COR-L47 (cell line): ENCODE measurements around the gene RPS6KA5.
"Not testable (repeated sequence)": the region's sequence is repeated elsewhere in the genome, so short reads cannot be mapped to it uniquely, and the experiment has no call there.

Experiments used
- DNase-seq: peaks from one replicate; lab custom pipeline; 2025; lab: John Stamatoyannopoulos, UW

RPS6KA5 gene

DNA sequence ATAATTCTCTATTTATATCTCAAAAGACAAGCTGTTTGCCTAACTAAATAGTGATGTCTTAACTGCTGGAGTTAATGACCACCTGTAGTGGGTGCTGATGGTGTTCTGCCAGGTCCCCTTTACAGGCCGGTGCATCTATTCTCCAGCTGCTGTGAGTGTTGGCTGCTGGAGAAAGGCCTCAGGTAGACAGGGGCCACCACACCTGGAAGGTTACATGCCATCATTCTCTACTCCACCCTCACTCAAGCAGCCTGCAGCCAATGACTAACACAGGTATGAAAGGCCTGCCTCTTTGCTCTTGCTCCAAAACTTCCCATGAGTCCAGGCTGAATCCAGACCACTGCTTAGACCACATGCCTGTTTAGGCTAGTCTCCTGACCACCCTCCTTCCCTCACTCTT lies 73.9 kb downstream of the RPS6KA5 start:
- DNase-seq = no peak

DNA sequence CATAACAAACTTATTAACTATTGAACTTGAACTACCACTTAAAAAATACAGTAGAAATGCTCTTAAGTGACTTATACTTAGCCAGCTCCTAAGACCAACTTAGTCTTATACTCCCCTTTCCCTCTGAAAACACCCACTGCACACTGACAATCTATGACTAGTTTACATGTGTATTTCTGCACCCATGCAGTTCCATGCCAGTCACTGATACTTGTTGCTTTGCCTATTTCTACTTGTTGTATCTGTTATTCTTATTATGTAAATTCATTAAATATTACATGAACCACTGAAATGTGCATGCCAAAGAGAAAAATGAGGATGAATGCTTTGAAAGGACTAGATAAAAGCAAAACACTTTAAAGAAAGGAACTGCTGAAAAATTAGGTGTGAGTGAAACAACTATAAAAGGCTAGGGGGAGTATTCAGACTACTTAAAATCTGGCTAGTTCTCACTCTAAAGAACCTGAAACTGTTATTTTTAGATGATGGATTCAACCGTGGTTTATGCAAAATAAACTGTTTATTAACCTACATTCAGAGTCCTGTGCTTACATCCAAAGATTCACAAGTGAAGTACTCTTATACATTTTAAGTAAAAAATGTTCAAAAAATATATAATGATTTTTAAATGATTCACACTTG lies 74.7 kb downstream of the RPS6KA5 start:
- no peak for DNase-seq

DNA sequence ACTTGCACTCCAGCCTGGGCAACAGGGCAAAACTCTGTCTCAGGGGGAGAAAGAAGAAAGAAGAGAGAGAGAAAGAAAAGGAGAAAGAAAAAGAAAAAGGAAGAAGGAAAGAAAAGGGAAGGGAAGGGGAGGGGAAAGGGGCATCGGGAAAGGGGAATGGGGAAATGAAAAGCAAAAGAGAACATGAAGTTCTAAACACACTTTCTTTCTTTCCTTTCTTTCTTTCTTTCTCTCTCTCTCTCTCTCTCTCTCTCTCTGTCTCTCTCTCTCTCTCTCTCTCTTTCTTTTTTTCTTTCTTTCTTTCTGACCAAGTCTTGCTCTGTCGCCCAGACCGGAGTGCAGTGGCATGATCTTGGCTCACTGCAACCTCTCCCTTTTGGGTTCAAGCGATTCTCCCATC lies 76.9 kb downstream of the RPS6KA5 start:
- DNase-seq = no peak

DNA sequence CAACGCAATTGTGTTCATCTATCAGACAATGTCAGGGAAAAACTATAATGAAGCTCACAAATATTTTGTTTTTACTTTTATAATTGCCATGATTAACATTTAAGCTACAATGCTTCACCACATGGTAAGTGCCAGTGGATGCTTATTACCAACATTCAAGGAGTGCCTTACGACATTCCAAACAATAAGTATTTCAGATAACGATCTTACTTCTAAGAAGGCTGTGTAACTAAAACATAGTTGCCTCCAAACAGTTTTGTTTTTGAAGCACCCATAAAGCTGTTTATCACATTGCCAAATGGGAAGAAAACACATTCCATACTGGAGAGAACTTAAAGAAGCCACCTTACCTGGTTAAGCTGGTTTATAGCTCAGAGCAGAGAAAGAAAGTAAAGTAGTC lies 78.8 kb downstream of the RPS6KA5 start:
- no peak for DNase-seq

DNA sequence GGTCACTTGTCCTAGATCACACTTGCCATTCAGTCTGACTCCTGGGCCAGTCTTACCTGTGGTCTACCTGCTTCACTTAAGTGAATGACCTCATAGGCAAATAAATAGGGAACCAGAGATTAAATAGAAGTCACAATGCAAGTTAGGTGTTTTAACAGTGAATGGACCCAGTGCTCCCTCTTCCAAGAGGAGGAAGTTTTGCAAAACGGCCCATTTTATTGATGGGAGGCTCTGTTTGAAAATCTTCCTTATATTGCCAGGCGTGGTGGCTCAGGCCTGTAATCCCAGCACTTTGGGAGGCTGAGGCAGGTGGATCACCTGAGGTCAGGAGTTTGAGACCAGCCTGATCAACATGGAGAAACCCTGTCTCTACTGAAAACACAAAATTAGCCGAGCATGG lies 79.8 kb downstream of the RPS6KA5 start:
- DNase-seq = not testable (repeated sequence)

DNA sequence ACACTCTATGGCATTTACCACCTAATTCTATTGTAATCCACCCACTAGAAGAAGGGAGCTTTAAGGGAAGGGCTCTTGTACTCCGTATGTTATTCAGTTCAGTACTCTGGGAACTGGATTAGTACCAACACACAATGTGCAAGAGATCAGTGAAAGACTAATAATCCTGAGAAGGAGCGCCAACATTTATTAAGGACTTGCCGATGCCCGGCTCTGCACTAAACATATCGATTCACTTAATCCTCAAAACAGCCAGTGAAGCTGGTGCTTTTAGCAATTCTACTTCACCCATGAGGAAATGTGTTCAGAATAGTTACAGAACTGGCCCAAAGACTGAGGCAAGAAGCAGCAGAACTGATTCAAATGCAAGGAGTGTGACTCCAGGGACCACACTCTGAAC lies 80.9 kb downstream of the RPS6KA5 start:
- no peak for DNase-seq

DNA sequence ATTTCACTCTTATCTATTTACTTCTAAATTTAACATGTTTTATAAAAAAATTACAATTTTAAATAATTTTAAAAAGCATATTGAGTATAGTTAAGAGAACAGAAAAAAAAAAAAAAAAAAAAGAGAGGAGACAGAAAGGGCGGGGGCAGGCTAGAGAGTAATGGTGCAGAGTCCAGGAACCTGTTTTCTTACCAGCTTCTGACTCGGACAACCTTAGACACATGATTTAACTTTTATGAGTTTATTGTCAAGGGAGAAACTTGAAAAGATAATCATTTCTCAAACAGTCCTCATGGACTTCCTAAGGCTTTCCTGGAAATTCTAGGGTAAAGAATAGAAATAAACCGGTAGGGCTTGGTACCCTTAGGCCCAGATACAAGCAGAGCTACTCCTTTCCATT lies 84.3 kb downstream of the RPS6KA5 start:
- no peak for DNase-seq

DNA sequence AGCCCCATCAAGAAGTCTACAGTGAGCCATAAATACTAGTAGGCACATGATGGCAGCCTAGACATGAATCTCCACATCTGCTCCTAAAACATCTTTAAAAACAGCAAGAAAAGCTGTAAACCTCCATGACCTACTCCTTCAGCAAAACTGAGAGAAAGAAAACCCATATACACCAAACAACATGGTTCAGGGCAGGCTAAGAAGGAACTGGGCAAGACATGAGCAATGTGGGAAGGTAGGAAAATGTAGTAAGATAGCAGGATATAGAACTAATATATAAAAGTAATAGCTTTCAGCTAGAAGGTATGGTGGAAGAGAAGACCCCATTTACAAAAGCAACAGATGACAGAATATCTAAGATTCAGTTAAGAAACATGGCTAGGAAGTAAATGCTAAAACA lies 88.8 kb downstream of the RPS6KA5 start:
- DNase-seq = no peak

DNA sequence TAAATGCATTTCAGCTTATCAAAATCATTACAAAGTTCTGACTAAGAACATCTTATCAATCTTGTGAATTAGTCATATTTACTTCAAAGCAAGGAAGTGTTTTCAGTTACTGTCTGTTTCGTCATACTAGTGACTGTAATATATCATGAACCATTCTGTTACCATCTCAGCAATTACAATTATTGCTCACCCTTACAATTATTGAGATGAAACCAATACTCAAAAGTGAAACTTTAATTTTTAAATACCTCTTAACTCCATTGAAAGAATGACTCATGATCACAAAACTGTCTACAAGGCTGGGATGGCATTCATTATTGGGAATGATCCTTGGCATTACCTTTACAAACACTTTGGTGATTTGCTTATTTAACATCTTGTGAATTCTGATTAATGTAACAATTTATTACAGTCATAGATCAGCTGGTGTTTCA lies 90.3 kb downstream of the RPS6KA5 start:
- DNase-seq = no peak

DNA sequence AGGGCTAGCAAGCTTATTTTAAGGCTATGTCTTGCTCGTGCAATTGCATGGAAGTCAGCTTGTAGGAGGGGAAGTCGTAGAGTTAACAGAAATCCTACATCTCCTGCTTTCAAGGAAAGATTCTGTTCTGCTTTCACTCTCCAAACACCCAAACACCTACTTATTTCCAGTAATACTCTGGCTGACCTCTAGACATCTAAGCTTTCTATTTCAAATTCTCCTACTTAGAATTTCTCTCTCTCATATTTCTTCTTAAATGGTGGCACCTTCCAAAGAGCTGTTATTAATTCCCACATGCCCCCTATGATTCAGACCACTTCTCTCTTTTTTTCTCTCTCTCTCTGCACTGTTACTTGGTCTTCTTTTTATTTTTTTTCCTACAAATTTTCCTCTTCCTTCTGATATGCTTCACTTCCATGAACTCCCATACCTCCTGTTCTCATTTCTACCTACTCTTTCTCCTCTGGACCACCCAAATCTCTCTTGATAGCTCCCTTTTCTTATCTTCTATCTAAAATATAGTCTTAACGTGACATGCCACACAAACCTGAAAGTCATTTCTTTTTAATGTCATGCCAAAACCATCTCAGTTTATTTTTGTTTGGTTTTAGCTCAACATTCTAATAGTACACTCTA lies 90.8 kb downstream of the RPS6KA5 start:
- DNase-seq = no peak

DNA sequence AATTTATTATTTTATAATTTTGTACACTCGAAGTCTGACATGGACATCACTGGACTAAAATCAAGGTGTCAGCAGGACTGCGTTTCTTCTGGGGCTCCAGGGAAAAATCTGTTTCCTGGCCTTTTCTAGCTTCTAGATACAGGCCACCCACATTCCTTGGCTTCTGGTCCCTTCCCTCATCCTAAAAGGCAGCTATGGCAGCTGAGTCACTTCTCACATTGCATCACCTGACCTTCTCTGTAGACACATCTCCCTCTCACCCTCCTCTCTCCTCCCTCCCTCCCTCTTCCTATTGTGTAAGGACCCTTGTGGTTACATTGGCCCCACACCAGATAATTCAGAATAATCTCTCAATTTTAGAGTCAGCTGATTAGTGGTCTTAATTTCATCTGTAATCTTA lies 92.4 kb downstream of the RPS6KA5 start:
- DNase-seq = no peak

DNA sequence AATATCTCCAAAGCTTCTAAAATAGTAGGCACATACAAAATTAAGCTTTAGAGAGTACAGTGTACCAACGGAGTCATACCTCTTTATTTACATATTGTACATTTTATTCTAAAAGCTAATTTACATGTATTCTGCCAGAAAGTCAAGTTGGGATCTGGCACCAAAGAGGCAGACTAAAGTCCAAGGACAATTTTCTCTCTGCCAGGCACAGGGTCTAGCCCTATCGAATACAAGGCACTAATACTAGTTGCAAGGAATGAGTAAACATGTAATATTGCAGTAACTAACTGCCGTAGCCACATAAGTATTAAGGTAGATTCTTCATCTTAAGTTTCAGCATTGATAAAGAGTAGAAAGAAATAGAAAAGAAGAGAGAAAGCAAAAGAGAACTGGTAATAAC lies 93.9 kb downstream of the RPS6KA5 start:
- DNase-seq = no peak

DNA sequence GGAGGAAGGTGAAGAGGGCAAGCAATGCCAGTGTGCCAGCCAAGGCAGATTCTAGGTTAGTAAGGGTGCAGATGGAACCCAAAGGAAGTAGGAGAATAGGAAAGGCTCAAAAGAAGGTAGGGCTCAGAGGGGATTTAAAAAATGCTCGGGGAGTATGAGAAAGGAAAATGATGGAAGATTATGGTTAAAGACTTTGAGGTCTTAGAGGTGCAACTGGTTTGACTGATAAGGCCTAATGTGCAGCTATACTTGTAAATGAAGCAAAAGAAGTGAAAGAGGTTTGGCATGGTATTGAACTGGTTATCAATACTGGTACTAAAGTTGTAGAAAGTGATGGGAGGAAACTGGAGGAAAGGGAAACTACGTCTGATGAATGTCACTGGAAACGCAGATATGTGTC lies 94.7 kb downstream of the RPS6KA5 start:
- DNase-seq = no peak

DNA sequence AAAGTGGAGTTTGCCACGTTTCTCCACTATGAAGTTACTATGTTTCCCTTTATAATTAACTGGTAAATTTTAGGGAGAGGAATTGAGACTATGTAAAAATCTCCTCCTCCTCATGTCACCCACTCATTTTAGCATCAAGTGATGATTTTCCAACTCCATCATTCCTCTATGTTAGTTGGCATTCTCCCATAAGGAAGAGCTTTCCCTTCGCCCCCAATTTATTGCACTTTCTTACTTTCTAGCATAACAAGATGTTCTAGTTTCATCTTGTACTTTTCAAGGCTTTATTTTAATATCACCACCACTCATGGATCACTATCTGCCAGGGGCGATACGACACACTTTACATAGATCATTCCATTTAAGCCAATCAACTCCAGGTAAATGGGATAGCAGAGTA lies 97.1 kb downstream of the RPS6KA5 start:
- DNase-seq = no peak

DNA sequence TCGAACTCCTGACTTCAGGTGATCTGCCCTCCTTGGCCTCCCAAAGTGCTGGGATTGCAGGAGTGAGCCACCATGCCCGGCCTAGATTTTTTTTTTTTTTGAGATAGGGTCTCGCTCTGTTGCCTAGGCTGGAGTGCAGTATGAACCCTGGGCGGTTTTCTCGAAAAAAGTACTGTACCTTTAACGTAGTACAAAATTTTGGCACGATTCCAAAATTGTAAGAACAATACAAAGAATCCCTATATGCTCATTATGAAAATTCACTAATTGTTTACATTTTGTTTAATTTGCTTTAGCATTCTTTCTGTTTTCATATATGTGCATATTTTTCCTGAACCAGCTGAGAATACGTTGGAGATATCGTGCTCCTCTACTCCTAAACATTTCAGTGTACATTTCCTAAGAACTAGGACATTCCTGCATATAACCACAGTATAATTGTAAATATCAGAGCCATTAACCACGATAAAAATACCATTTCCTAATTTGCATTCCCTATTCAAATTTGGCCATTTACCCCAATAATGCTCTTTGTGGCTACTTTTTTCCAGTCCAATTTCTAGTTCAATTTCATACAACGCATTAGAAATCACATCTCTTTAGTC lies 97.8 kb downstream of the RPS6KA5 start:
- no peak for DNase-seq

DNA sequence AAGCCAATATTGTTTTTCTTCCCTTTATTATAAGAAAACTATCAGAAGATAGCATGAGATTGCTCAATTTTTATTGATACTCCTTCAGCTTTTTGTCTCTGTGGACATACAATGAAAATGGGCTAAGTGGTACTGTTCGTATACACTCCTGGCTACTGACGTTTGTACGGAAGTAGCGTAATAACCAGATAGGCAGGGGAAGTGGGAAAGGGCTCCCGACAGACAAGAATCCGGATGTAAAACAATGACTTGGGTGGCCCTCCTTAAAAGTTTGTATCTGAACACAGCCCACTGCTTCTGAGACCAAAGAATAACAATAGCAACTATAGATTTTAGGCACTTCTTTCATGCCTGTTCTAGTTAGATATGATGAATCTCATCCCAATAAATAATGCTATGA lies 99.6 kb downstream of the RPS6KA5 start:
- DNase-seq = no peak

DNA sequence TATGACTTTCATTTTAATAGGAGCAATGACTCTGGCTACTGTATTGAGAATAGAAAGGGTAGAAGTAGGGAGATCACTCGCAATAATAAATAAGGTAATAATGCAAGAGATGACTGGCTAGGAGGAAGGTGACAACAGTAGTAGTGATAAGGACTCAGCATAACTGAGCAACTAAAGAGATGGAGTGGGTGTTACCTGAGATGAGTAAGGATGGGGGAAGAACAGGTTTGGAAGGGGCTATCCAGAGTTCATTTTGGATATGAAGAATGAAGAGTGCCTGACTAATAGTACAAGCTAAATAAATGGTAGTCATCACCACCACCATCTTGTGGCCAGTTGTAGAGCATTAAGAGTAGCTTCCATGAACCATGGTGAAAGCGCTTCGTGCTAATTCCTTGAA lies 101.1 kb downstream of the RPS6KA5 start:
- DNase-seq = no peak

DNA sequence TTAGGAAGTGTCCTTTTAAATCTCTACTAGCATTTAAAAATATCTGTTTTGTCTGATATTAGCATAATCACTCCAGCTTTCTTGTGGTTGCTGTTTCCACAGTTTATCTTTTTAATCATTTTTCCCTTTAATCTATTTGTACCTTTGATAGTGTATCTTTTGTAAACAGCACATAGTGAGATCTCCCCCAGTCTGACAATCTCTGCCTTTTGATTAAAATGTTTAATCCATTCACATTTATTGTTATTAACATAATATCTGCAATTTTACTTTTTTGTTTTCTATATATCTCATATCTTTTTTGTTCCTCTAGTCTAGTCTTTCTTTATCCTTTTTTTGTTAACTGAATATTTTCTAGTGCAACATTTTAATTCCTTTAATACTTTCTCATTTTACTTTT lies 104.2 kb downstream of the RPS6KA5 start:
- DNase-seq = no peak

DNA sequence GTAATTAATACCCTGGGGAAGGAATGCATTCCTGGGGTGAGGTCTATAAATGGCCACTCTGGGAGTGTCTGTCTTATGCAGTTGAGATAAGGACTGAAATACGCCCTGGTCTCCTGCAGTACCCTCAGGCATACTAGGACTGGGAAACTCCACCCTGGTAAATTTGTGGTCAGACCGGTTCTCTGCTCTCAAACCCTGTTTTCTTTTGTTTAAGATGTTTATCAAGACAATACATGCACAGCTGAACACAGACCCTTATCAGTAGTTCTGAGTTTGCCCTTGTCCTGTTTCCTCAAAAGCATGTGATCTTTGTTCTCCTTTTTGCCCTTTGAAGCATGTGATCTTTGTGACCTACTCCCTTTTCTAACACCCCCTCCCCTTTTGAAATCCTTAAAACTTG lies 106.8 kb downstream of the RPS6KA5 start:
- not testable (repeated sequence) for DNase-seq

DNA sequence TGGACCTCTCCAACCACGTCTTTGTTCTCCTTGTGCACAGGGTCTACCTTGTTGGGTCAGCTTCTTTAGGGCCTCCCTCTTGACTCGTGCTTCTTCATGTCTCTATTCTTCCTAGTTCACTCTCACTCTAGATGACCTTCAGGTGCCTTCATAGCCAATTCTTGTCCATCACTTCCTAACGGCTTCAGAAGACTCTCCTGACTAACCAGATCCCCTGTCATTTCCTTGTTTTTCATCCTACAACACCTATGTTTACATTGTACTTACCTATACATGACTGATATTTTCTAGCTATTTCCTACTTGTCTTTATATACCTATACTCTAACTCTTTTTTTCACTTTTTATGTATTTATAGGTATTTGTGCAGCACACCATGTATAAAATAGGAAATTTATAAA lies 117.1 kb downstream of the RPS6KA5 start:
- DNase-seq = no peak

DNA sequence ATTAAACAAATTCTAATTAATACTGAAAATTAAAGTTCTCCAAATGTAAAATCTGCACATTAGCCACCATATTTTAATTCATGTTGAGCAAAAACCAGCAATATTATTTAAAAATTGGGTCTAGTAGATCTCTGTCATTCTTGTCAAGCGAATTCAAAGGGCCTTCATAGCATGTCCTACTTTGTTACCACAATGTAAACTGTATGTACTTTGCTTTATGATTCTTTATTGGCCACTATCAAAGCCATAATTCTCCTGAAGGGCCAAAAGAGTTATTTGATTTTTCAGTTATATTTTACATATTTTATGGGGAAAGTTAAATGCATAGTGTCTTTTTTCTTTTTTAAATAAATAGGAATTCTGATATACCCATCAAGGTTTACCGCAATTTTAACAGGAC lies 117.9 kb downstream of the RPS6KA5 start:
- no peak for DNase-seq

DNA sequence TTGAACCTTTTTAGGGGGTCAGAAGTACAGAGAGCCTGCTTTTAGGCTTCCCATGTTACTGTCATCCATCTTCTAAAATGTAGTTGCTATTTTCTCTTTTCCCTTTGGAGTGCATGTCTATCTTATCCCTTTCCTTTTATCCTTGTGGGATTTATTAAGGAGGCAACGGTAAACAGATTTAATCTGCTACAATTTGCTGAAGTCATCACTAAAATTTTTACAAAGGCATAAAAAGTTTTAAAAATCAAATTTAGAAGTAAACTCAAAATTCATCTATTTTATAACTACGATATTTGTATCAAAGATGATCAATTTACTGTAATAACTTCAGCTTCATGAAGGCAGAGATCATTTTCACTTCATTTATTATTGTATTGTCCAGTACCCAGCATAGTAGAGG lies 118.7 kb downstream of the RPS6KA5 start:
- no peak for DNase-seq

DNA sequence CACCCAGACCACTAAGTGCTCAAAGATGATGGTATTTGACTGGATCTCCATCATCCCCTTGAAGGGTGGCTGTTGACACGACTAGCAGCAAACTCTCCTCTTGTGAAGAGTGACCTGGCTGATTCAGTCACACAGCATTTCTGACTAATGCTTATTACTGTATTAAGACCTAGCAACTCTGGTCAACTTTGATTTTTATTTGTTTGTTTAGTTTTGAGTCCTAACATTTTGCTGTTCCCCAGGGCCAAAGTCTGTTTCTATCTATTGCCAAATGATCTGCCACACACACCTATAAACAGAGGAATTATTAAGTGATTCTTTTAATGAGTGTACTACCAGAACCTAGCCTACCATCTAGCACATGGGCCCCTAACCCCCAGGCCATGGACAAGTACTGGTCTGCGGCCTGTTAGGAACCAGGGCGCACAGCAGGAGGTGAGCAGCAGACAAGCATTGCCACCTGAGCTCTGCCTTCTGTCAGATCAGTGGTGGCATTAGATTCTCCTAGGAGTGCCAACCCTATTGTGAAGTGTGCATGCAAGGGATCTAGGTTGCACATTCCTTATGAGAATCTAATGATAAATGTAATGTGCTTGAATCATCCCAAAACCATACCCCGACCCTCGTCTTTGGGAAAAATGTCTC lies 120.0 kb downstream of the RPS6KA5 start:
- DNase-seq = no peak
